ENCODE results near the gene LENG8.
"Not testable (repeated sequence)": the region's sequence is repeated elsewhere in the genome, so short reads cannot be mapped to it uniquely, and the experiment has no call there.

Gene LENG8

DNA sequence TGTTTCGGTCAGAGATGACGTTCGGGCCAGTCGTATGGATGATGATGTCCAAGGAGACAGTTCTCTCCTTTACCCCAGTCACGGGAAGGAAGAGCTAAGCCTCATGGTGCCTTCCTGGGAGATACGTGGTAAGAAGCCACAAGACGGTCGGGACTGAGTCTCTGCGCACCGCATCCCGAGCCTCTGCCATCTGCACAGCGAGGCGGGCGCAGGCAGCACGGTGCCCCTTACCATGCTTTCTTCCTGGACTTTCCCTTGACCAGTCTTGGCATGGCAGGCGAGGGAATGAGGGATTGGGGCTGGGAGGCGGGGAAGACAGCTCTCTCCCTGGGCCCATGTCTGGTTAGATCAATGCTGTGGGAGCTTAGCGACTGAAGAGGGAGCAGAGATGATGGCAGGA lies 43.6 kb downstream of the LENG8 start:
- no peak for DNase-seq (ENCODE audit: low spot score)

GRCh38 chr19:54493056-54493455 lies 44.1 kb downstream of the LENG8 start:
- DNase-seq (ENCODE audit: low spot score): not testable (repeated sequence)

More for the DNA sequence above, 43.6 kb downstream of the LENG8 start:
- TF ChIP-seq, protein P1, sequence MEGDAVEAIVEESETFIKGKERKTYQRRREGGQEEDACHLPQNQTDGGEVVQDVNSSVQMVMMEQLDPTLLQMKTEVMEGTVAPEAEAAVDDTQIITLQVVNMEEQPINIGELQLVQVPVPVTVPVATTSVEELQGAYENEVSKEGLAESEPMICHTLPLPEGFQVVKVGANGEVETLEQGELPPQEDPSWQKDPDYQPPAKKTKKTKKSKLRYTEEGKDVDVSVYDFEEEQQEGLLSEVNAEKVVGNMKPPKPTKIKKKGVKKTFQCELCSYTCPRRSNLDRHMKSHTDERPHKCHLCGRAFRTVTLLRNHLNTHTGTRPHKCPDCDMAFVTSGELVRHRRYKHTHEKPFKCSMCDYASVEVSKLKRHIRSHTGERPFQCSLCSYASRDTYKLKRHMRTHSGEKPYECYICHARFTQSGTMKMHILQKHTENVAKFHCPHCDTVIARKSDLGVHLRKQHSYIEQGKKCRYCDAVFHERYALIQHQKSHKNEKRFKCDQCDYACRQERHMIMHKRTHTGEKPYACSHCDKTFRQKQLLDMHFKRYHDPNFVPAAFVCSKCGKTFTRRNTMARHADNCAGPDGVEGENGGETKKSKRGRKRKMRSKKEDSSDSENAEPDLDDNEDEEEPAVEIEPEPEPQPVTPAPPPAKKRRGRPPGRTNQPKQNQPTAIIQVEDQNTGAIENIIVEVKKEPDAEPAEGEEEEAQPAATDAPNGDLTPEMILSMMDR (IDR thresholded peaks at IDR 0.05; ENCODE audit: extremely low read depth, missing control alignments): no peak

- TF ChIP-seq, protein P1 (IDR thresholded peaks at IDR 0.05; ENCODE audit: extremely low read depth, missing control alignments): no peak
- no peak for DNase-seq (ENCODE audit: low spot score)
These were observed 45.1 kb downstream of the LENG8 start for GRCh38 chr19:54493967-54494585.

GRCh38 chr19:54495284-54495683 lies 46.3 kb downstream of the LENG8 start:
- DNase-seq (ENCODE audit: low spot score): not testable (repeated sequence)

DNA sequence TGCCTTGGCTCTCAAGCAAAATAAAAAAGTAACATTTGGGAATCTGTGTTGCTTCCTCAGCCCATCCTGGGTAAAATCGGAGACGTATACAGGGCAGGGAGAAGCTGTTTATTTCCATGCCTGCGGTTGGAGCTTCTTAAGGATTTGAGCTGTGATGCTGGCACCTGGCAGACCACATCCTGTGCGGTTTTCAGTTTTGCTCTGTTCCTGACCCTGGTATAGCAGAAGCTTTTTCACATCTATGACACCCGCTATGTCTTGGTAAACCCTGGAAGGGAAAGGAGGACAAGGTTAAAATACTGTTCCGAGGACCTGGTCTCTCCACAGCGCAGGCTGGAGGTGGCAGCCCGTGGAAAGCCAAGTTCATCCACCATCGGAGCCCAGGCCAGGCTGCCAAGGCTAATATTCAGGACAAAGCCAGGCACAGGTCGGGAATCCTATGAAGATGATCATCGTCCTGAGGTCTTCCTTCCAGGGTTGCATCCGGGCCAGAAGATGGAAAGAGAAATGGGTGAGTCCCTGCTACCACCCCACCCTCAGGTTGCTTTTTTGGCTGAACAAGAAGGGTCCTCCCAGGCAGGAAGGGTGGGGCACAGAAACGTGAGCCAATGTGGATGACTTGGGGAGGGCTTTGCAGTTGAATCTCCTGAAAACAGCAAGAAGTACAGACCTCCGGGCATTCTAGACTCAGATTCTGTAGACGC lies 48.9 kb downstream of the LENG8 start:
- not testable (repeated sequence) for DNase-seq (ENCODE audit: low spot score)

DNA sequence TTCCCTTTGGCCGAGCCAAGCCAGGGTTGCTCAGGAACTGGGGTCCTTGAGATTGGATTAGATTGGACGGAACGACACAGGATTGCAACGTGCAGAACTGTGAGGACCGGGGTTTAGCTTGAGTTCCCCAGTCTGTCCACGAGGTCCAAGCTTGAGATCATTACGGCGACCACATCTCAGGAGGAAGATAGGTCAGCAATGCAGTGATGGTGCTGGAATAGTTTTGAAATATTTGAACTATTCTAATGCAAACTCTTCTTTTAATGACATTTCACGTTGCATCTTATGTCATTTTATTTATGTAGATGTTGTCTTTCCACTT lies 49.4 kb downstream of the LENG8 start:
- DNase-seq (ENCODE audit: low spot score): not testable (repeated sequence)

- no peak for DNase-seq (ENCODE audit: low spot score)
- TF ChIP-seq, protein P1 (IDR thresholded peaks at IDR 0.05; ENCODE audit: extremely low read depth, missing control alignments): no peak
These were observed 53.6 kb downstream of the LENG8 start, which contains the start of gene LAIR2 for GRCh38 chr19:54502518-54503048. Gene LAIR2 (plus strand): TSS chr19:54502831. CDS start chr19:54502919, 88 bp downstream.

GRCh38 chr19:54505542-54505941 lies 56.5 kb downstream of the LENG8 start:
- DNase-seq (ENCODE audit: low spot score): not testable (repeated sequence)

GRCh38 chr19:54506079-54506478 lies 57.1 kb downstream of the LENG8 start:
- TF ChIP-seq, protein P1 (IDR thresholded peaks at IDR 0.05; ENCODE audit: extremely low read depth, missing control alignments): no peak
- DNase-seq (ENCODE audit: low spot score): no peak

DNA sequence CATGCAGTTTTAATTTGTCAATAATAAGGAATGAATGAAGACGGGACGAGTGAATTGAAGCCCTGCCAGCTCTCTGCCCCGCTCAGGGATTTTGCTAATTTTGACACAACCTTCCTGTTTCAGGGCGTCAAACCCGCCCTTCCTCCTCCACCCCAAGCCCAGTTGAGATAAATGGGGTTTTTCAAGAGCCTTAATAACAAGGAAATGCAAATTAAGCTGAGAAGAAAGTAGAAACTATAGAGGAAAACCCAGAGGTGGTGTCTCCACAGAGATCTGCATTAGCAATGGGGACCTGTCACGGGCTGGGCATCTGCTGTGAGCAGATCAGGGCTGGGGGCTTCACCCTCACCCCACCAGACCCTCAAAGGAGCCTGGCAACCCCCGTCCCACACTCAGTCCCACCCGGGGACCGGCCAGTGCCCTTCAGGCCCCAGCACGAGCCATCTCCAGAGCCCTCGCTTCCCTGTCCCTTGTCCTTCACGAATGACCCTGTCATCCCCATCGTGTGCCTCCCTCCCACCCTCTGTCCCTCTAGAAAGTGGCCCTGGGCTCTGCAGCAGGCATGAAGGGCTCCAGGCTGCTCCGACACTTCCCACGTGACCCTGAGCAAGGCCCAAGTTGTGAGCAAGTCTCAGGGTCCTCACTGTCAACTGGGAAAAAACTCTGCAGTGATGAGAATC lies 58.2 kb downstream of the LENG8 start:
- DNase-seq (ENCODE audit: low spot score): not testable (repeated sequence)
